ENCODE data around the gene MISP3. TPM values are rescaled to one million over a fixed set of nuclear protein-coding genes. Genes with fewer than 3 reads are reported as not detected.

Gene MISP3
- total RNA-seq, 5 donors from 2014 or later (not counting 1 experiment from before 2014, with no cell fraction given), result 0.28 to 2.0 (median 1.1) TPM

DNA sequence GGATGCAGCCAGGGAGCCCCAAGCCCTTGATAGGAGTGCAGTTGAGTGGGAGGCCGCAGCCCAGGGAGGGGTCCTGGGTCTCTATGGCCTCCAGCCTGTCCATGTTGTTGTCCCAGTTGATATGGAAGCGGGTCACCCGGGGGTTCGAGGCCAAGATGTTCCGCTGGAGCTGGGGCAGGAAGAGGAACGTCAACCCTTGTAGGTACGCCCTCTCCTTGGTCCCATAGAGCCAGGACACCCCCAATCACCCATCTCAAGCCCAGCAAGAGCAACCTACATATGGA lies 47.9 kb downstream of the MISP3 start:
- Histone ChIP-seq H3K27ac (ENCODE audit: low read length) (no peak overlapping the region), H3K27me3 (replicated peaks in 1 of 2; ENCODE audit: control insufficient read depth in 2 of 2, extremely low read depth in 1 of 2, insufficient read depth in 2 of 2, low read length in 1 of 2) (no peaks in the 10 kb centered on the region), H3K4me1 (ENCODE audit: control insufficient read depth in 1 of 2, extremely low read depth in 1 of 2, insufficient read depth in 2 of 2, low read length in 2 of 2) (peaks cover 15 to 28% of the 10 kb centered on the region in 2 experiments), H3K4me3 (ENCODE audit: control insufficient read depth in 1 of 2, extremely low read depth in 1 of 2, low read length in 1 of 2) (no peak overlapping the region), H3K36me3 (ENCODE audit: control insufficient read depth in 2 of 2, extremely low read depth in 1 of 2, insufficient read depth in 1 of 2, low read length in 1 of 2) (no peaks in the 10 kb centered on the region), H3K9me3 (no peaks in the 10 kb centered on the region)
- no peak overlapping the region for H3K27ac Mint-ChIP-seq
- no peaks in the 10 kb centered on the region for H3K27me3 Mint-ChIP-seq
- no peaks in the 10 kb centered on the region for H3K36me3 Mint-ChIP-seq
- CTCF ChIA-PET, result no interaction called here
- no peak for DNase-seq
- POLR2A ChIA-PET, result no interaction called here
- peaks cover 23 to 28% (median 26%) of the 10 kb centered on the region in 3 donors for H3K4me1 Mint-ChIP-seq
- H3K4me3 Mint-ChIP-seq, result no peak overlapping the region
- no peak for ATAC-seq (replicated peaks in 1 of 4)
- no peaks in the 10 kb centered on the region for H3K9me3 Mint-ChIP-seq
- WGBS (ENCODE audit: insufficient coverage), result 100% methylated on average over 1 of the region's 7 CpGs

DNA sequence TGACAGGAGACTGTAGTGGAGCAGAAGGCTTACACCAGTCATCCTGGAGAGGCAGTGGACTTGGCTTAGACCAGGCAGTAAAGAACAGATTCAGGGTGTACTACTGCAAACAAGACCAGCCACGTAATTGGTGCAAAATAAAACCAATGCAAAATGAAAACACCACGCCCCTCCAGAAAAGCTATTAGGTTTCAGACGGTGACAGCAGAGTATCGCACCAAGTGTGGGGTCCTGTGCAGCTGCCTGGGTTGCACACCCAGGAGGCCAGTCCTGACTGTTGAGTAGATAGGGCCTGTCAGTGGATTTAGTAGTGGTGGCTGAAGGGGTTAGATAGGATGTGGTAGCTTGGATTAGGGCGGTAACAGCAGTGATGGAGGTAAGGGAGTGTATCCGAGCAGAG lies 50.3 kb downstream of the MISP3 start:
- H3K27me3 Mint-ChIP-seq, result no peaks in the 10 kb centered on the region
- no peaks in the 10 kb centered on the region for H3K27me3 ChIP-seq (replicated peaks in 1 of 2; ENCODE audit: control insufficient read depth in 2 of 2, extremely low read depth in 1 of 2, insufficient read depth in 2 of 2, low read length in 1 of 2)
- H3K36me3 Mint-ChIP-seq, result no peaks in the 10 kb centered on the region
- no peaks in the 10 kb centered on the region for H3K9me3 Mint-ChIP-seq
- H3K4me3 ChIP-seq (ENCODE audit: control insufficient read depth in 1 of 2, extremely low read depth in 1 of 2, low read length in 1 of 2), result no peak overlapping the region
- H3K4me3 Mint-ChIP-seq, result no peak overlapping the region
- peaks cover 8 to 10% (median 9%) of the 10 kb centered on the region in 3 donors for H3K4me1 Mint-ChIP-seq
- WGBS (ENCODE audit: insufficient coverage), result 96% methylated on average over 4 of the region's 6 CpGs
- no peaks in the 10 kb centered on the region for H3K9me3 ChIP-seq
- H3K36me3 ChIP-seq (ENCODE audit: control insufficient read depth in 2 of 2, extremely low read depth in 1 of 2, insufficient read depth in 1 of 2, low read length in 1 of 2), result no peaks in the 10 kb centered on the region
- peaks cover 2 to 9% of the 10 kb centered on the region in 2 experiments for H3K4me1 ChIP-seq (ENCODE audit: control insufficient read depth in 1 of 2, extremely low read depth in 1 of 2, insufficient read depth in 2 of 2, low read length in 2 of 2)
- no peak overlapping the region for H3K27ac ChIP-seq (ENCODE audit: low read length)
- DNase-seq (no peak), ATAC-seq (replicated peaks in 1 of 4) (no peak)
- no peak overlapping the region for H3K27ac Mint-ChIP-seq
- ChIA-PET POLR2A (interaction anchor here in 1 of 2 donors (0.6 kb wide), 1 partner anchor 356 kb away, joined by 3 read pairs; no protein-coding TSS in a partner anchor), CTCF (no interaction called here)

Other genes starting within 250 kb of the MISP3 start
- 1 to 10 TPM in 3 of 5 donors, under 1 TPM in 1, not detected in 1; 0.85 to 2.3 (median 1.5) TPM for gene NANOS3, start 195.7 kb upstream of the MISP3 start, total RNA-seq
- 1 to 10 TPM; 1.3 to 3.6 (median 1.7) TPM for gene BRME1, start 166.7 kb upstream of the MISP3 start, total RNA-seq
- gene CC2D1A, start 166.6 kb upstream of the MISP3 start, total RNA-seq, result 10 to 100 TPM; 25.9 to 41.3 (median 37.4) TPM
- gene PODNL1, start 134.4 kb upstream of the MISP3 start, total RNA-seq, result under 1 TPM in 1 of 5 donors, not detected in 4; 0.09 TPM
- gene DCAF15, start 120.3 kb upstream of the MISP3 start, total RNA-seq, result 100 to 1,000 TPM in 3 of 5 donors, 10 to 100 TPM in 2; 67.3 to 118 (median 110) TPM
- gene RFX1, start 66.5 kb upstream of the MISP3 start, total RNA-seq, result 10 to 100 TPM; 18.4 to 27.1 (median 23.1) TPM
- gene RLN3, start 44.6 kb upstream of the MISP3 start, total RNA-seq, result not detected
- 10 to 100 TPM; 44.2 to 82.4 (median 66.5) TPM for gene IL27RA, start 41.0 kb upstream of the MISP3 start, total RNA-seq
- under 1 TPM in 2 of 5 donors, not detected in 3; 0.16 to 0.39 TPM for gene PALM3, start 10.7 kb upstream of the MISP3 start, total RNA-seq
- under 1 TPM in 3 of 5 donors, not detected in 2; 0.53 to 0.98 (median 0.58) TPM for gene C19orf67, start 13.0 kb downstream of the MISP3 start, total RNA-seq
- gene SAMD1, start 18.0 kb downstream of the MISP3 start, total RNA-seq, result 10 to 100 TPM; 38.9 to 75.0 (median 59.2) TPM
- gene PRKACA, start 45.0 kb downstream of the MISP3 start, total RNA-seq, result 10 to 100 TPM; 43.0 to 53.5 (median 48.9) TPM
- gene ASF1B, start 63.8 kb downstream of the MISP3 start, total RNA-seq, result 1 to 10 TPM; 2.6 to 4.4 (median 3.3) TPM
- gene ADGRL1, start 133.4 kb downstream of the MISP3 start, total RNA-seq, result 10 to 100 TPM; 19.9 to 31.2 (median 28.0) TPM